T follicular helper cell (primary cell): ENCODE data around the gene HTR3A.
"Not testable (repeated sequence)": the region's sequence is repeated elsewhere in the genome, so short reads cannot be mapped to it uniquely, and the experiment has no call there.

ENCODE experiments used
- DNase-seq: peaks from one replicate; pipeline ENCODE4 v3.0.0-alpha.2; 2020; ENCODE audit warnings: low read depth
- total RNA-seq, 2 experiments: gene quantifications; one replicate each; lab custom pipeline; 2026; lab: John Stamatoyannopoulos, UW

Gene HTR3A
- 0 reads per million in 2 experiments for total RNA-seq

DNA sequence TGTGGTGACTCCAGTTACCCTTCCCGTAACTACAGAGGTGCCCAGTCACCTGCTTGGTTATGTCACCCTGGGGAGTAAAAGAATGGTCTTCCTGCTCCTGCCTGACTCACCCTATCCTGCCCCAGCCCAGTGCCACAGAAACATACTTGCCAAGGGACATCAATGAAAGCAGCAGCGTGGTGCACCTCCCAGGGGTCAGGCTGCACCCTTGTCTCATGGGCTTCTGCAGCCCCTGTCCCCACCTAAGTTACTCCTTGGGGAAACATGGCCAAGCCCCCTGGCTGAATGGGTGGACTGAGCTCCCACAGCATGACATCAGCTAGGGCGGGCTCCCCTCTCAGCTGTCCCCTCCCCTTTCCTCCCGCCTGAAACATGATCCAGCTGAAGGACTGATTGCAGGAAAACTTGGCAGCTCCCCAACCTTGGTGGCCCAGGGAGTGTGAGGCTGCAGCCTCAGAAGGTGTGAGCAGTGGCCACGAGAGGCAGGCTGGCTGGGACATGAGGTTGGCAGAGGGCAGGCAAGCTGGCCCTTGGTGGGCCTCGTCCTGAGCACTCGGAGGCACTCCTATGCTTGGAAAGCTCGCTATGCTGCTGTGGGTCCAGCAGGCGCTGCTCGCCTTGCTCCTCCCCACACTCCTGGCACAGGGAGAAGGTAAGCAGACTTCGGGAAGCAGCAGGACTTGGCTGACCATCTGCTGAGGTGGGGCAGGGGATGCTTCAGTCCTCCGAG is at the start of gene HTR3A:
HTR3A (plus strand) TSS at position 368 of the 730 bp plus-strand sequence; CDS start at position 586, 218 bp downstream.
- DNase-seq: no peak

DNA sequence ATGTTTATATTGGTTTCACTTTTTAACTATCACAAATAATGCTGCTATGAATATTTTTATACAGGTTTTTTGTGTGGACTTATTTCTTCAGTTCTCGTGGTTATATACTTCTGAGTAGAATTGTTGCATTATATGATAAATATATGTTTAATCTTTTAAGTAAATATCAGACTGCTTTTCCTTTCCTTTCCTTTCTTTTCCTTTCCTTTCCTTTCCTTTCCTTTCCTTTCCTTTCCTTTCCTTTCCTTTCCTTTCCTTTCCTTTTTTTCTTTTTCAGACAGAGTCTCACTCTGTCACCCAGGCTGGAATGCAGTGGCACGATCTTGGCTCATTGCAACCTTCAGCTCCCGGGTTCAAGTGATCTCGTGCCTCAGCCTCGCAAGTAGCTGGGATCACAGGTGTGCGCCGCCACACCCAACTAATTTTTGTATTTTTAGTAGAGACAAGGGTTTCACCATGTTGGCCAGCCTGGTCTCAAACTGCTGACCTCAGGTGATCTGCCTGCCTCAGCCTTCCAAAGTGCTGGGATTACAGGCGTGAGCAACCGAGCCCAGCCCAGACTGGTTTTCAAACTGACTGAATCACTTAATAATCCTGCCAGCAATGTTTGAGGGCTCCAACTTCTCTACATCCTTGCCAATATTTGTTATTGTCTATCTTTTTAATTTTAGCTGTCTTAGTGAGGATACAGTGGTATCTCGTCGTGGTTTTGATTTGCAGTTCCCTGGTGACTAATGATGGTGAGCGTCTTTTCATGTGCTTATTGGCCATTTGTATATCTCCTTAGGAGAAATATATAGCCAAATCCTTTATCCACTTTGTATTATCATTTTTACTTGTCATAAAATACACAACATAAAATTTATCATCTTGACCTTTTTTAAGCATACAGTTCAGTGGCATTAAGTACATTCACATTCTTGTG is 48.4 kb upstream of the HTR3A start:
- DNase-seq: no peak

DNA sequence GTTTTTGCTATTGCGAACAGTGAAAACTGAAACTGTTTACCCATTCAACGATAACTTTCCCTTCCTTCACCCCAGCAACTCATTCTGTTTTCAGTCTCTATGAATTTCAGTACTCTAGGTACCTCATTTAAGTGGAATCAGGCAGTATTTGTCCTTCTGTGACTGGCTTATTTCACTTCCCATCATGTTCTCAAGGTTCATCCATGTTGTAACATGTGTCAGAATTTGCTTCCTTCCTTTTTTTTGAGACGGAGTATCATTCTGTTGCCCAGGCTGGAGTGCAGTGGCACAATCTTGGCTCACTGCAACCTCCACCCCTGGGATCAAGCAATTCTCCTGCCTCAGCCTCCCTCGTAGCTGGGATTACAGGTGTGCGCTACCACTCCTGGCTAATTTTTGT is 46.6 kb upstream of the HTR3A start:
- DNase-seq: no peak

DNA sequence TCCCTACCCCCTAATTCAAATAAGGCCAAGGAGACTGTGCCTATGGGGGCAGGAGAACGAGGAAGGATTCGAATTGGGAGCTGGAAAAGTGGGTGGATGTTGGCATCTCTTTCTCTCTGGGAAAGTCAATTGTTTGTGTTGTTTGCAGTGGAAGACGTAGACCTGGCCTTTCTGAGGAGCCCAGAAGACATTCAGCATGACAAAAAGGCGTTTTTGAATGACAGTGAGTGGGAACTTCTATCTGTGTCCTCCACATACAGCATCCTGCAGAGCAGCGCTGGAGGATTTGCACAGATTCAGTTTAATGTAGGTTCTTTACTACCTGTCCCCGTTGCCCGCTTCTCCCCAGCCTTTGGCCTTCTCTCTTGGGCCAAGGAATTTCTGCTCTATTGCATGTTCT is 42.1 kb upstream of the HTR3A start:
- DNase-seq: no peak

DNA sequence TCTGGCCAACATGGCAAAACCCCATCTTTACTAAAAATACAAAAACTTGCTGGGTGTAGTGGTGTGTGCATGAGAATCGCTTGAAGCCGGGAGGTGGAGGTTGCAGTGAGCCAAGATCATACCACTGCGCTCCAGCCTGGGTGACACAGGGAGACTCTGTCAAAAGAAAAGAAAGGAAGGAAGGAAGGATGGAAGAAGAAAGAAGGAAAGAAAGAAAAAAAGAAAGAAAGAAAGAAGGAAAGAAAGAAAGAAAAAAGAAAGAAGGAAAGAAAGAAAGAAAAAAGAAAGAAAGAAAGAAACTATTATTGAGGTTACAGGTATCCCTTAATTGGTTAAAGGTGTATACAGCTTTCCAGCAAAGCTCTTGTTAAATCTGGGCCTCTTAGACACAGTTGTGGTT is 40.7 kb upstream of the HTR3A start:
- not testable (repeated sequence) for DNase-seq

DNA sequence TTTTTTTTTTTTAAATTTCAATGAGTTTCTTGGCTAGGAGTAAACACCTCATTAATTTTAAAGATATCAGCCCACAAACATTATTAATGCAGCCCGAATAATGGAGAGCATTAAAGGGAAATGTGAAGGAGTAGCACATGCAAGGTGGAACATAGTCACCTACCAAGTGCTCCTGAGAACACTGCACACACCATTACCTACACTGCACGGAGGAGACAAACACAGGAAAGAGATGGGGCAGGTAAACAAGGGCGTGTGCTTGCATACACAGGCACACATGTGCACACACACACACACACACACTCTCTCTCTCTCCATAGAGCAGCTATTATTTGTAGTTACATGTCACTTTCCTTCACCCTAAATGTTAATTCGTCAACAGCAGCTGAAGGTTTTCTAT is 40.1 kb upstream of the HTR3A start:
- DNase-seq: no peak

DNA sequence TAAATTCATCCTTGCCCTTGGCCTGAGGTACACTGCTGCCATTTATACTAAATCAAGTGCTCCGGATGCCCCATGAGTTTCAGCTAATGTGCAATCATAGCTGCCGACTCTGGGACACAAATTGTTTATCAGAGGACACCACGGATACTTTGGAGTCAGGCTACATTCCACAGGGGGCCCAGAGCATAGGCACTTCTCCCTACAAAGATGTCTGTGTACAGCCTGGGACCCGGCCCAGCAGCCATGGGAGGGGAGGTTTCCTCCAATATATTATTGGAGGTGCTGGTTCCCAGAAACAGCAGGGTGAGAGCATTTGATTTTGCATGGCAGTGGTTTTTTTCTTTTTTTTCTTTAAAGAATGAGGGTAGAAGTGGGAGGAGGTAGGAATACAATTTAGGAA is 39.0 kb upstream of the HTR3A start:
- DNase-seq: no peak

DNA sequence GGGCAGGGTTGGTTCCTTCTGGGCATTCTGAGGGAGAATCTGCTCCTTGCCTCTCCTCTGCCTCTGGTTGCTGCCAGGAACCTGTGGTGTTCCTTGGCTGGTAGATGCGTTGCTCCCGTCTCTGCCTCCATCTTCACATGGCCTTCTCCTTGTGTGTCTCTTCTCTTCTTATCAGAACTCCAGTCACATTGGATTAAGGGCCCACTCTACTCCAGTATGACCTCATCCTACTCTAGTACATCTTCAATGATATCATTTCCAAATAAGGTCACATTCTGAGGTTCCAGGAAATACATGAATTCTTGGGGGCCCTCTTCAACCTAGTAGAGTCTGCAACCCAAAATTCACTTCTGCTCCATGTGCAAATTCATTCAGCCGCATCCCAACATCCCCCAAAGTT is 37.0 kb upstream of the HTR3A start:
- DNase-seq: no peak

DNA sequence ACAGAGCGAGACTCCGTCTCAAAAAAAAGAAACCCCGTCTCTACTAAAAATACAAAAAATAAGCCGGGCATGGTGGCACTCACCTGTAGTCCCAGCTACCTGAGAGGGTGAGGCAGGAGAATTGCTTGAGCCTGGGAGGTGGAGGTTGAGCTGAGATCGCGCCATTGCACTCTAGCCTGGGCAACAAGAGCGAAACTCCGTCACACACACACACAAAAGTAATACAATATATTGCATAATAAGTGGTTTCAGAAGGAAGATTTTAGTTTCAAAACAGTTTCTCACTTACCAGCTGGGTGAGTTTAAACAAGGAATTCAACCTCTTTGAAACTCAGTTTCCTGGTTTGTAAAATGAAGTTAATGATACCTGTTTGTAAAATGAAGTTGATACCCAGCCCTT is 32.7 kb upstream of the HTR3A start:
- no peak for DNase-seq

DNA sequence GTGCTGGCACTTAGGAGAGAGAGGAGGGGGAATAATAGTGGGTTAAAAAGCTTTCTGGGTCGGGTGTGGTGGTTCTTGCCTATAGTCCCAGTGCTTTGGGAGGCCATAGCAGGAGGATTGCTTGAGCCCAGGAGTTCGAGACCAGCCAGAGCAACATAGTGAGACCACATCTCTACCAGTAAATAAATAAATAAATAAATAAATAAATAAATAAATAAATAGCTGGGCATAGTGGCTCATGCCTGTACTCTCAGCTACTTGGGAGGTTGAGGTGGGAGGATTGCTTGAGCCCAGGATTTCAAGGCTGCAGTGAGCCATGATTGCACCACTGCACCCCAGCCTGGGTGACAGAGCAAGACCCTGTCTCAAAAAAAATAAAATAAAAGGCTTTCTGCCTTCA is 28.7 kb upstream of the HTR3A start:
- not testable (repeated sequence) for DNase-seq

DNA sequence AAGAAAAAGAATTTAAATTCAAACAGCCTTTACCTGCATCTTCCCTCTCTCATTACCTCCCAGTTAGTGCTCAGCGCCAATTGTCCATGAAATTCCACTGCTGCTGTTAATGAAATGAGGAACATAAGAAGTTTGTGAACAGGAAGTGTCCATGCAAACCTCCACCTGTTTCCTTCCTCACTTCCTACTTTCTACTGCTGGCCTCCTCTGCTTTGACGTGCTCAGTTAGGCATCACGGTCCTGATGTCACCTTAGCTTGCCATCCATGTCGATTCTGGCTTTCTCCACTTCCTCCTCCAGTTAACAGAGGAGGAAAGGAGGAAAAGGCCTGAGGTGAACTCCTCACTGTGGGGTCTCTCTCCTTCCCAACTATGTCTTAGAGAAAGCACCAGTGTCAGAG is 26.9 kb upstream of the HTR3A start:
- no peak for DNase-seq

DNA sequence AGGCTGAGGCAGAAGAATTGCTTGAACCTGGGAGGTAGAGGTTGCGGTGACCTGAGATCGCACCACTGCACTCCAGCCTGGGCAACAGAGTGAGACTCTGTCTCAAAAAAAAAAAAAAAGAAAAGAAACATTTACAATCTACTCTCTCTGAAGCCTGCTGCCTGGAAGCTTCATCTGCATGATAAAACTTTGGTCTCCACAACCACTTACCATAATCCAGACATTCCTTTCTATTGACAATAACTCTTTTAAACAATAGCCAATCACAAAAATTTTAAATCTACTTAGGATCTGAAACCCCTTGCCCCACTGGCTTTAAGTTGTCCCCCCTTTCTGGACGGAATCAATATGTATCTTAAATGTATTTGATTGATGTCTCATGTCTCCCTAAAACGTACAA is 25.0 kb upstream of the HTR3A start:
- no peak for DNase-seq

DNA sequence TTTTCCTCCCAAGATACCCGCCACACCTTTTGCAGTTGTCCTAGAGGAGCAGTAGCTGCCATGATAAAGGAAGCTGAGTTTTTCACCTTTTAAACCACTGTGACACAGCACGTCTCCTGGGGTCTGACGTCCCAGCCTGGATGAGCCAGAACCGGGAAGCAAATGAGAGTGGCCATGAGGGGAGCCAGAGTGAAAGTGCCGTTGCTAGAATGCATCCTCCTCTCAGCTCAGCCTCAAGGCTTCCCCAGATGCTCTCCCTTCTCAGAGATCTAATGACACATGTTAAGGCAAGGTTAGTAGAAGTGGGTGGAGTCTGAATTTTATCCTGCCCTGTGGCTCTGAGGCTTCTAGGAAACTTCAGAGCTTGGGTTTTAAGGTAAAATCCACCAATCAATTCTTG is 23.4 kb upstream of the HTR3A start:
- no peak for DNase-seq

DNA sequence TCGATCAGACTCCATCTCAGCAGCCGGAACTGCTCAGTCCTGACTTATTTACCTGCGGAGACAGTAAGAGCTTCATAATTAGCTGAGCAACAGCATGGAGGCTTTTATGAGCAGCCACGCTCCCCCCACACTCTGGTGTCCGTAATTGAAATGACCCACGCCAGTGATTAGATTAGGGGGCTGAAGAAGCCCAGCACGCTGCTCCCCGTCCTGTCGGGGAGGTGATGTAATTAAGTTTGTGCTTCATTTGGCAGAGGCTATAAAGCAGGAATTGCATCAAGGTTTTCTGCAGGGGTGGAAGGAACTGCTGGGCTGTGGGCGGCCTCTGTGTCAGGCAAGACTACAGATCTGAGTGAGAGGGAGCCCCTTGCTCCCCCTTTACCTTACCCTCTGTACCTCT is 22.8 kb upstream of the HTR3A start:
- DNase-seq: no peak

DNA sequence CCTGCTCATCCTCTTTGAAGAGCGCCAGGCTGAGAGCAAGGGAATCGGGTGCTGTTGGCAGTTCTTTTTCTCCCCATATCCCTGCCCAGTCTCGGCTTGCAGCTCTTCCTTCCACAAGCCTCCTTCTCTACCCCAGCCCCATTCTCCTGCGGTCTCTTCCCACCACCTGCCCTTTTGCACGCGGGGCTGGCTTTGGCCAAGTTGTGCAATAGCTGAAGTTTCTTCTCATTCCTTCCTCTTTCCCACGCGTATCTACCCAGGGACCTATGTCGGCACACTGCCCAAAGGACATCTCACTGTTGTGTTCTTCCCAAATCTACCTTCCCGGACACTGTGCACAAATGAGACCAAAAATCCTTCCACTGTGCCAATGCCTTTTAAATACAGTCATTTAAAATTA is 22.3 kb upstream of the HTR3A start:
- DNase-seq: no peak

DNA sequence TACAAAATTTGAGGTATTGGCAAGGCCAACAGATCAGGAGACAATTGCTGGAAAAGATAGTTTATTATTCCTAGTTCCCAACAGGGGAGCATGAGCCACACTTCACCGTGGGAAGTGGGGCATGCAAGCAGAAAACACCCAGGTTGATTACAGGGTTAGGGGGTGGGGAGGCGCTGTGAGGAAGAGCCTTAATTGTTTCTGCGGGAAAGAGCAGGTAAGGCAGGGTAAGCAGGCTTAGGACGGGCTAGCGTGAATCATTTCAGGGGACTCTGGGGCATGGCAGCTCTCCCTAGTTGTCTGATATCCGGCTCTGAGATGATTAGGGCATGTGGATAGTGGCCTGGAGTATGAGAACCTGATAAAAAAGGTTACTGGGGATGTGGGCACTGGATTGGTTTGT is 20.7 kb upstream of the HTR3A start:
- no peak for DNase-seq

DNA sequence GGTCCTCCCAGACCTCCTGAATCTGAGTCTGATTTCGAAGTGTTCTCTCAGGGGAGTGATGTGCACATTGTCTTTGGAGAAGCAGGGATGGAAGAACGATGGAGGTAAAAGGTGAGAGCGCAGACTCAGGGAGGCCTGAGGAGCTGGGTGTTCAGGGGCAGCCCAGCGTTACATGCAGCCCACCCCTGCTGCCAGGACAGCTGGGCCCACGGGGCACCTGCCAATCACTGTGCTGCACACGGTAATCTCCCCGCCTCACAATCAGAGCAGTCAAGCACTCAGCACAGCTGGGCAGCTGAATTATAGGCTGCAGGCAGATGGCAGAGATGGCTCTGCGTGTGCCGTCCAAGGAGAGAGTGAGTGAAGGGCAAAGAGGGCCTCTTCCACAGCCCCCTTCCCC is 17.9 kb upstream of the HTR3A start:
- DNase-seq: no peak

DNA sequence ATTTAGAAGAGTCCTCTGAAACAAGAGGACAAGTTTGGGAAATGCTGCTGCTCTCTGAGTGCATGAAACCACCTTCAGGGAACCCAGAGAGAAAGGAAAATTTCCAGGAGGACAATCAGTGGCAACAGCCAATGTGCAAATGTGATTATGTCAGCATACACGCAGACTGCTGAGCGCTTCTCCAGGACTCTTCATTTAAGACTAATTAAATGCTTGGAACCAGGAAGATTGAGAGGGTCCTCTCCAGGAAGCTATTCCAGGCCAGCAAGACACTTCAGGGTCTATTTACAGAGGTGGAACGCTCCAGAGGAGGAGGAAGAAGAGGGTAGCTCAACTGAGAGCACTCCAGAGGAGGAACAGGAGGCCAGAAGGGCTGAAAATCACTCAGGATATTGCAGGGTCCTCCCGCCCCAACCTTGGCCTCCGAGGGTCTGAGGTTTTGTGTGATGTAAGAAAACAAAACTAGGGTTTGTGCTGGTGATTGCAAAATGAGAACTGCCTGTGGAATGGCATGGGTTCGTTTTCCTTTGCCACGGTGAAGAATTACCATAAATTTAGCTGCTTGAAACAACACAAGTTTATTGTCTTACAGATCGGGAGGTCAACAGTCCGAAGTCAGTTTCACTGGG is 14.1 kb upstream of the HTR3A start:
- no peak for DNase-seq

DNA sequence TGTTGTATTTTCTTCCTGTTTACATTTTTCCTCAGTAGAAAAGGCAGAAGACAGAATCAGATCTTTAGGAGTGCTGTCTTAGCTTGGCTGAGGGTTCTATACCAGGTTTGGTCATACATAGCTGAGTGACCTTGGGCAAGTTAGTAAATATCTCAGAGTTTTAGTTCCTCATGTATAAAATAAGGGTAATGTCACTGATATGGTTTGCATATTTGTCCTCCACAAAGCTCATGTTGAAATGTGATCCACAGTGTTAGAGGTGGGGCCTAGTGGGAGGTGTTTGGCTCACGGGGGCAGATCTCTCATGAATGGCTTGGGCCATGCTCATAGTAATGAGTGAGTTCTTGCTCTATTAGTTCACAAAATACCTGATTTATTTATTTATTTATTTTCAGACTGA is 7.5 kb upstream of the HTR3A start:
- no peak for DNase-seq

DNA sequence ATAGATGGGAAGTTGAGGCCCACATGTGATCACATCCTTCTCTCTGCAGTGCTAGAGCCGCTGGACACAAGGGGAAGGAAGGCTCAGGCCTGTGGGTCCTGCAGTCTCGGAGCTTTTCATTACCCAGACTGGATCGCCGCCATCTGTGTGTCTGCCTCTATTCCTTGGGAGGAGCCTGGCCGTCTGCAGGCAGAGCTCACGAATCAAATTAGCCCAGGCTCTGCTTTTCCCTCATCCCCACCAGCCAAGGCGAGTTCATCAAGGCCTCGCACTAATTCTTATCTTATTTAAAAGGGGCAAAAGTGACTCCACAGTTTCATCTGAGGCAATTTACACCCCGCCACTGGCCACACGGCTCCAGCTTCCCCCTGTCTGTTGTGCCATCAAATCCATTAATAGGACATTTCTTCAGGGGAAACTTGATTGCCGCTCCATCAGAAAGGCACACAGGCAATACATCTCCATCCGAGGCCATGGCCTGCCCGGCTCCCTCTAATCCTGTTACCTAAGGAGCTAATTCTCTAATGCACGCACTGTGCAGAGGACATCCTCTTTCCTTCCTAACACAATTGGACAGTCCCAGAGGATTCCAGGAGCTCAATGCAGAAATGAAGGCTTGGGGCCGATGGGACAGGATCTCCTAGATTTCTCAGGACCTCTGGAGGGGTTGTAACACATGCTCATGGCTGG is 3.3 kb upstream of the HTR3A start:
- DNase-seq: no peak

DNA sequence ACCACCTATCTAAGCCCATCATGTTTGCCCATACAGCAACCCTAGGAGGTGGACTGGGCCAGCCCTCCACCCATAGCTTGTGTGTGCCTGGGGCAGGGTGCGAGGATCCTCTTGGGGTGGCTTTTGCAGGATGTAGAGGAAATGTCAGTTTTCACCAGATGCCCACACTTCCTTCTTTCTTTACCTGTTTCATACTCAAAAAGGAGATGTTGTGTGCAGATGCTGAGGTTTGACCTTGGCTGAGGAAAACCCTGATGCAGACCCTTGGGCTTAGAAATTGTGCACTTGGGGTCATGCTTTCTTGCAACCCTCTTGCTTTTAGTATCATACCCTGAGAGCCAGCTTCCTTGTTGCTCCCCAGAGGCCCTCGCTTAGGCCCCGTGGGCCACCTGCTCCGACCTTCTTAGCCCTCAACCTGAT is 2.2 kb downstream of the HTR3A start:
- DNase-seq: no peak

DNA sequence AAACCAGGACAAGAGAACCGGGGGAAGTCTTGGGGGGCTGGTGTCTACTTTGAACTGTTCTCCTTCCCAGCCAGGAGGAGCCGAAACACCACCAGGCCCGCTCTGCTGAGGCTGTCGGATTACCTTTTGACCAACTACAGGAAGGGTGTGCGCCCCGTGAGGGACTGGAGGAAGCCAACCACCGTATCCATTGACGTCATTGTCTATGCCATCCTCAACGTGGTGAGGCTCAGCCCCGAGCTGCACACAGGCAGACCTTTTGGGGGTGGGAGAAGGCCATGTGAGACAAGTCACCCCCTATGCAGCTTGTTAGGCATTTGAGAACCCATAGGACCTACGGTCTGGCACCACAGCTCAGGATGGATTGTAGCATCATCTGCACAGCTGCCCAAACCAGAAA is 2.8 kb downstream of the HTR3A start:
- no peak for DNase-seq
